Measurements from ENCODE around the gene FBXW7.
A peak's percentile ranks its signal among the peaks of the same experiment; 100 is the strongest.
"Not testable (repeated sequence)": the region's sequence is repeated elsewhere in the genome, so short reads cannot be mapped to it uniquely, and the experiment has no call there.

Gene FBXW7, protein sequence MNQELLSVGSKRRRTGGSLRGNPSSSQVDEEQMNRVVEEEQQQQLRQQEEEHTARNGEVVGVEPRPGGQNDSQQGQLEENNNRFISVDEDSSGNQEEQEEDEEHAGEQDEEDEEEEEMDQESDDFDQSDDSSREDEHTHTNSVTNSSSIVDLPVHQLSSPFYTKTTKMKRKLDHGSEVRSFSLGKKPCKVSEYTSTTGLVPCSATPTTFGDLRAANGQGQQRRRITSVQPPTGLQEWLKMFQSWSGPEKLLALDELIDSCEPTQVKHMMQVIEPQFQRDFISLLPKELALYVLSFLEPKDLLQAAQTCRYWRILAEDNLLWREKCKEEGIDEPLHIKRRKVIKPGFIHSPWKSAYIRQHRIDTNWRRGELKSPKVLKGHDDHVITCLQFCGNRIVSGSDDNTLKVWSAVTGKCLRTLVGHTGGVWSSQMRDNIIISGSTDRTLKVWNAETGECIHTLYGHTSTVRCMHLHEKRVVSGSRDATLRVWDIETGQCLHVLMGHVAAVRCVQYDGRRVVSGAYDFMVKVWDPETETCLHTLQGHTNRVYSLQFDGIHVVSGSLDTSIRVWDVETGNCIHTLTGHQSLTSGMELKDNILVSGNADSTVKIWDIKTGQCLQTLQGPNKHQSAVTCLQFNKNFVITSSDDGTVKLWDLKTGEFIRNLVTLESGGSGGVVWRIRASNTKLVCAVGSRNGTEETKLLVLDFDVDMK

DNA sequence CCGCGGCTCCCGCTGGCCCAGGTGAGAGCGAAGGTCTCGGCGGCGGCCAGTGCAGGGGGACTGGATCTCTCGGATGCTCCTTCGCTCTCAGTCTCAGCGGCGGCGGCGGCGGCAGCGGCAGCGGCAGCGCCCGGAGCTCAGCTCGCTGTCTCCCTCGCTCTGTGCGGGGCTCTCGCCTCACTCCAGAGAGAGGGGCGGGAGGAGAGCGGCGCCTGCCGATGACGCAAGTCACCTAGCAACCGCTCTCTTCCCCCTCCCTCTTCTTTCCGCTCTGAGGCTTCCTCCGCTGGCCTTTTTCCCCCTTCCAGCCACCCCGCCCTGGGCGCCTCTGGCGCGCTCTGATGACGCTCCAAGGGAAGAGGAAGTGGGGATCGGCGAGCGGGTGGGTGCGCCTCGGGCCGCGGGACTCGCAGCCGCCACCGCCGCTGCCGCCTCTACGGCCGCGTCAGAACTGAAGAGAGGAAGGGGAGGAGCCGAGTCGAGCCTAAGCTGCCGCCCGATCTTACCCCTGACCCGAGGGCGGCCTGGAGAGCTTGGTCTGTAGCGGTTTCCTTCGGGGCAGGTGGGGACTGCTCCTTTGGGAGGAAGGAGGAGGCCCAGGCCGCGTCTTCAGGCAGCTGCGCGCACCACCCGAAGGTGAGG lies at the start of gene FBXW7:
TSS of gene FBXW7 (minus strand) at position 190 of the 642 bp plus-strand sequence. CDS start 124,289 bp downstream, outside the sequence.
- peak; percentile 96 to 99 (median 98) for DNase-seq

DNA sequence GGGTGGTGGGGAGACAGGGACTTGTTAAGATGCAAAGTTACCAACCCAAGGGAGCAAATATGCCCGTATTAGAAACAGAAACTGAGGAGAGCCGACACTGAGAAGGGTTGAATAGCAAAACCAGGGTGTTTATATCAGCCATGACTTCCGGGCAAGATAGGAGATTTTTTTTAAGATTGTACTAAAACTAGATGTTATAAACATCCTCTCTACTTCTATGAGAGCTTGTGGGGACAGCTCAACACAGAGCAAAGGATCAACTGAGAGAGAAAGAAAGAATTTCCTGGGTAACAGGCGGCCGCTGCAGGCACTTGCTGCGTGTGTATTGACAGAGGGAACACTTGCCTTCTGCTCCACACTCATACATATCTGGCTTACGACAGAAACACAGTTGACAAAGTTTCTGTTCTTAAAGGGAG lies 49.1 kb upstream of the FBXW7 start:
- no peak for DNase-seq

DNA sequence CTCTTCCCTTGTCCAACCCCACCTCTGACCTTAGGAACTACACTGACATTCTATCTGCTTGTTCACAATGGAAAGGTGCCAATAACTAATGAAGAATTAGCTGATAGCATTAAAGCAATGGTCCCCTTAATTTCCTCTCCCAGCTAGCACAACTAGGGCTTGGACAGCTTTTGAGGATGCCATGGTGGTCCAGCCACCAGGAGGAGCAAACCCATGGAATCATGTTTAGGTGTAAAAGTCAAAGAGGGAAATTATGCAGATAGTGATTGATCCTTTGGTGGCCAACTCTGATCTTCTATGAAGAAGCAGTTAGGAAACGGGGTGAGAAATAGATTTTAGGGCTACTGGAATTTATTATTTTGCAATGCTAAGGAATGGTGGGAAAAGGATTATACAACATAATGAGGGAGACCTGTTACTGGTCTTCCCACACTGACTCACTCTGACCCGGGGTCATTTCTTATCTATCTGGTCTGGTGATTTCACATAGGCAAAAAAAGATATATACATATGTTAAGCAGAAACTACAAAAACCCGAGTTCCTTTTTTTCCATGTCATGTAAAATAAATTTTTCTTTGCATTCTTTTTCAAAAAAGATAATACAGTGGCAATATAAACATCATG lies 45.8 kb upstream of the FBXW7 start:
- DNase-seq: no peak

DNA sequence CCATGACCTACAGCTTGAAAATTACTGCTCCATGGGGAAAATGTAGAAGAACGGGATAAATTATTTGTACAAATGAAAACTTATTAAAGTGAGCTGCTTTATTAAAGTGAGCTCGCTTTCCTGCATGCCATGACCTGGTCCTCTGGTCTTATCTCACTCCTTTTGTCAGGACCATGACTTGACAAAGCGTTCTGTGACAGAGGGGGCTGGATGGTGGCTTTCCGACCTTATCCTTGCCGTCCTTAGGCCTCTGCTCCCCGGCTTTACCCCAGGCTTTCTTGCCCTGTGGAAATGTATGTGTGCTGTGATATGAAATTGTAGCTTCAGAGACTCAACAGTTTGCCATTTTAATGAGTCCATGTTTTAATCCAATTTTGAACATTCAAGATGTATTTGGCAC lies 44.0 kb upstream of the FBXW7 start:
- DNase-seq: no peak

DNA sequence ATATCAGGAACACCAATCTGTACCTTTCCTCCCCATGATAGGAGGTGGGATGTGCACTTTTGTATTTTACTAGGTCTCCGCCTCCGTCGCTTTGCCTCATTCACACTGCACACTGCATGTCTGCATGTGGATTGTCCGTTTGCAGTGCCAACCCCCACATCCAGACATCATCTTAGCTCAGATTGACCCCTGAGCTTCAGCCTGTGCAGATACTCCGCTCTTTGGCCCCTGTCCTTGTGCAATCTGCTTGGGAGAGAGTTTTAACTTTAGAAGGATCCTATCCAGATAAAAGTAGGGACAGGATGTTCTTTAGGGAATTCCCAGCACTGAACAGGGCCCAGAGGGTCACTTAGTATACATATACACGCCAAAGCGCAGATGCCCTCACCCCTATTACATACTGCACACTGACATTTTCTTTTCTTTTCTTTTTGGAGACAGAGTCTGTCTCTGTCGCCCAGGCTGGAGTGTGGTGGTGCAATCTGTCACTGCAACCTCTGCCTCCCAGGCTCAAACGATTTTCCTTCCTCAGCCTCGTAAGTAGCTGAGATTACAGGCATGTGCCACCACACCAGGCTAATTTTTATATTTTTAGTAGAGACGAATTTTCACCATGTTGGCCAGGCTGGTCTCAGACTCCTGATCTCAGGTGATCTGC lies 43.3 kb upstream of the FBXW7 start:
- DNase-seq: no peak

DNA sequence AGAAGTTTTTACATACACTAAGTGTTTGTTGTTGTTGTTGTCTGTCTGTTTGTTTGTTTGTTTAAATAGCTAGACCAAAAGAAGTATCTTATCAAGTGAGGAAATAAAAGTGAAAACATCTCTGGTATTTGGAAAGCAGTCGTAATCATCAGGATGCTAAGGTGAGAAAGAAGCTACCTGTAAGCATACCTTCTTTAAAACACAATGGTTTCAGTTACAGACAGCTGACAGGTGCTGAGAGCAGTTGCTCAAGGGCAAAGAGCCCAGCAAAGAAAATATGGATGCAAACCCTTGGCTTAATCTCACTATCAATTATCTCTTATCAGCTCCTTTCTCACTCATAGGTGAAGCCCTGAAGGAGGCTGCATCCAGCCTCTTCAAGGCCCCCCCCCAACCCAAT lies 42.8 kb upstream of the FBXW7 start:
- DNase-seq: no peak

DNA sequence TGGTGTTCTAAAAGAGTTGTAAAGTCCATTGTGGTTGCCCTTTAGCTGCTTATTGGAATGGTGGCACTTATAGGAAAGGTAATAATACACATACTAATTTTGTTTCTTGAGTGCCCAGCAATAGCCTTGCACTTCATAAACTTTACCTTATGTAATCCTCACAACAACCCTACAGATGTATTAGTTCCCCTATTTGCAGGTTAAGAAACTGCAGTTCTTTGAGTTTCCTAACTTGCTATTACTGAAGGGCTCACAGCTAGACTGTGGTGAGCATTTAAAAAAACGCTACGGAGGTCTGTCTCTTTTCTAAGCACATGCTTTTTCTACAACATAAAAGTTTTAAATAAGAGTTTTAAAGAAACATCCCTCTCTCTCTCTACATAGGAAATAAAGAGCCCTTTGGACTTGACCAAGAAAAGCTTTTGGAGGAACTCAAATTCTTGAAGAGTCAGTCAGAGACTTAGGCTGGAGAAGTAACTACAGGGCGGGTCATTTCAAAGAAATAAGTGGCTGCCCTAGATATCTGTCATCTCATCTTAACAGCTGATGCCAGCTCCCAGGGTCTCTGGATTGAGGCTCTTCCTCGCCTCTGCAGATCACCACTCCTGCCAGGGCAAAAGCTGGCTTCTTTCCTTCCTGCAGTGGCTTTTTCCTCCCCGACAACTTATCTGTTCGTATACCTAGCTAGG lies 42.0 kb upstream of the FBXW7 start:
- no peak for DNase-seq

DNA sequence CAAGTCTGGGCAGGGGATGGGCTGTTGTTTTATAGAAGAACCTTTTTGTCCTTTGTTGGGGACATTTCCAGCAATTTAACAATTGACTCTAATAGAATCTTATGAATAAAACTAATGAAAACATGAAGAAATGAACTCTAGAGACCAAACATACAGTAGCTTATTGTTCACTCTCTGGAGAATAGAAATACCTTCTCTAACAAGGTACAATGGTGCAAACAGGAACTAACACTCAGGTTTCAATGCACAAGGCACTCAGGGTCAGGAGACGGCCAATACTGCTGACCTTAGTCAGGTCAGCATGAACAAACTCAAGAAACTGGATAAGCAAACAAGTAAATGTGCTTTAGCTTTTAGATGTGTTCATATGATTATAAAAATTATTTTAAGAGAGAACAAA lies 39.6 kb upstream of the FBXW7 start:
- DNase-seq: no peak

DNA sequence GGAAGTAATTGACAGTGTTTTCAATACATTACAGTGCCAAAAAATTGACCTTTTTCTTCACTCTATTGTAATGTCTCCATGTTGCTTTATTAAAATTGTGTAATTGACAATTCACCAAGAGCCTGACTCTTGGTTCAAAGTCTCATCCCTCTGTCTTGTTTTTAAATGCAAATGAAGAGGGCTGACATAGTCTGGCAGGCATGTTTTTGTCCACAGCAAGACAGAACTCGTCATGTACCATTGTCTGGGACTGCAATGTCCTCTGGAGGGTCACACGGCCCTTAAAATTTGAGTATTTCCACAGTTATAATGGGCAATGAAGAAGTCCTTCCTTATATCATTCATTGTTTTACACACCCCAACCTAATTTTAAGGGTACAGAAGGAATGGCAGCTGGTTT lies 38.0 kb upstream of the FBXW7 start:
- no peak for DNase-seq

DNA sequence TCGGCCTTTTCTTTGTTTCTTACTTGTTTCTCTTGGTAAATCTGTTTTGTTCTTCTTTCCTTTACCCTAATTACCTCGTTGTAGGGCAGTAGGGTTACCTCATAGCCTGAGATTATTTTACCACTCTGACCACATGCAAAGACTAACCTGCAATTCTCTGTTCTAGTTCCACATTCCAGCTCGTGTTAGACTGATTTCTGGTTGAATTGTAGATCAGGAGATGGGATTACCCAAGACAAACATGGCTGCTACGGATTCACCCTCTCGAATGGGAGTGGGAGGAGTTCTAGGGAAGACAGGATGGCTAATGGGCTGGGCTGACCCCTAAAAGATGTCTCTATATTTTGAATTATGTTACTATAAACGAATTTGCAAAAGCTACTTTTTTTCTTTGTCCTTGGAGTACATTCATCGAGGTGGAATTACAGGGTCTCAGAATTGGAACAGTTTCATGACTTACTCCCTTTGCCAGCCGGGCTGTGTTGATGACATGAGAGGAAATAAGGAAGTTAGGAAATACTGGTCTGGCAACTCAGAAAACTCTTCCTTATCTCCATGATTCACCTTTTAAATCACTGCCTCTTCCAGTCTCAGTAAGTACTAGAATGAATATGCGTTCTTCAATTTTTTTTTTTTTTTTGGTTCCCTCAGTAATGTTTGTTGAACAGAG lies 36.7 kb upstream of the FBXW7 start:
- DNase-seq: no peak

DNA sequence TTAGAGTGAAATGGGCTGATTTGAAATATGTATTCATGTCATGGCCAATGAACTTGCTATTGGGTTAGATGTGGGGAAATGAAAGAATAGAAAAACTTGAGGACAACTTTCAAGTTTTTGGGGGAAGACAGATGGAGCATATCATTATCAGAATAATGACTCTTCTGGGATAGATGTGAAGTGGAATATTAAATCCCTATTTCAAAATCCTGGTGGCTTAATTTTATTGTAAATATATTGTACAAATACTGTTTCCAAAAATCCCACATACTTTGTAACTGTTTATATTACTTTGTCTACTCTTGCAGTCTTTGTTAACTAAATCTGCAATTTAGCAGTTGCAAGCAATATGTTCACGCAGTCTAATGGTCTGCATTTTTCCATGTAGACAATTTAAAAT lies 35.9 kb upstream of the FBXW7 start:
- DNase-seq: no peak

DNA sequence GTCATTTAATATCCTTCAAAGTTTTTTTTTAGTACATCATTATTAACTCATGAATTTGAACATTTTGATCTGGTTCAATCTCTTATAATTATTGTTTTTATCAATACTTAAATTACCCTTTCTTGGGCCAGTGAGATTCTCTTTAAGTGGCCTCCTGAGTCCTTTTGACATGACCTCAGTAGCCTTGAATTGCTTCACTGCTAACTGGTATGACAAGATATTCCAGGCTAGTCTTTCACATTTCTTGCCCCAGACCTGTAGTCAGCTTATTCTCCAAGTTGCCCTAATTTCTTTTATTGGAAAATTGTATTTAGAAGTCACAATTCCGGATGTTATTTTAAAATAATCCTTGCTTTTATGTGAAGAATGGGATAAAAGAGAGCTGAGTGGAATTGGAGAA lies 35.4 kb upstream of the FBXW7 start:
- no peak for DNase-seq

DNA sequence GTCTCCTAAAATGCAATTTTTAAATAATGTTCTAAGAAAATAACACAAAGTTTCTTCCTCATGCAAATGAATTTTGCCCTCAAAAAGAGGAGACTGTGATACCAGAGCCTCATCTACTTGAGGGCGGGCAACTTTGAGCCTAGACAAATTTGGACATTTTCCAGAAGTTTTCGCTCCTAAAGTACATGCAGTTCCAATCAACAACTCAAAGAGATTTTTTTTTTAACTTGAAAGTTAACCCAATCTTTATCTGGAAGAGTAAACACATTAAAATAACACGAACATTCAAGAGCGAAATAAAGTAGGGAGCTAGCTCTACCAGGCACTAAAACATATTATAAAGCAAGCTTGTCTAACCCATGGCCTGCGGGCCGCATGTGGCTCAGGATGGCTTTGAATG lies 29.4 kb upstream of the FBXW7 start:
- DNase-seq: no peak

DNA sequence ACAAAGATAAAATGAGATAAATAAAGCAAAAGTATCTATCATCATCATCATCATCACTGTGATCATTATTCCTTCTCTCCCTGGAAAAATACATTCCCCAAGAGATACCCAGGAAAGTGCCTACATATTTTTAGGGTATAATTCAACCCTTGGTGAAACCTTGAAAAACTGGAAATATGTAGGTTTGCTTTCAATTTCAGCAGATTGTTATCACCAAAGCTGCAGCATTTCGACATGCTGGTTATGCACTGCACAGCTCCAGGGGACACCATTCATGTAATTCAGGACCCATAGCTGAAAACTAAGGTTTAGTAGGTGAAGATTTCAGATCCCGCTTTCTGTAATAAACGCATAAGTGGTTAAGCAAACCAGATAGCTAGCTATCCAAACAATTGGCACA lies 28.4 kb upstream of the FBXW7 start:
- no peak for DNase-seq

DNA sequence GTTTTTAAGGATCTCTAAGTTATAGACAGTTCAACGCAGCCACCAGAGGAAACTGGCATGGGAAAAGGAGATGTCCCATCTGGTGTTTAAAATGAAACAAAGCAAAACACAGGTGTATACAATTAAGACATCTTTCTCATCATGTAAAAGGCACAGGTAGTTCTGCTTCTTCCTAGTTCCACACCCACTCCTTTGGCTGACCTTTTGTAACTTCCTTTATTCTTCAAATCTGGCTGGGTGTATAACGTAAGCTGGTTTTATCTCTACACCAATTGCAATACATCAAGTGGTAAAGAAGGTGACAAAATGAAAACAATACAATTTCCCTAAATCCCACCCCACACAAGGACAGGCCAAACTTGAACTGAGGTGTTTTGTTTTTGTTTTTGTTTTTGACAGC lies 27.3 kb upstream of the FBXW7 start:
- DNase-seq: no peak

DNA sequence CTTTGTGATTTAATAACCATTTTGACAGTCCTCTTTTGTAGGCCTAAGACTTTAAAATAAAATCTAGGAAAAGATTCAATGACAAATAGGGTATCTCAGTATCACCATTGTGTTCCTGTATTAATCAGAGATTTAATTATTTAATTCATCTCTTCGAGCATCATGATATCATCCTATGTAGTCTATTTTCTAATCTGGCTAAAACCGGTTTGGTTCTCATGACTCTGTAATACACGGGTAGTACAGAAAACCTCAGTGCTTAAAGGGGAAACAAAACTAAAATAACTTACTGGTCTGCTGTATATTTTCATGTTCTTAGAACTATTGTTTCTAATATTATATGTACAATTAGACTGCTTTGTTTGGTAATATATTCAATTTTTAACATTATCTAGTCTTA lies 23.7 kb upstream of the FBXW7 start:
- DNase-seq: no peak

DNA sequence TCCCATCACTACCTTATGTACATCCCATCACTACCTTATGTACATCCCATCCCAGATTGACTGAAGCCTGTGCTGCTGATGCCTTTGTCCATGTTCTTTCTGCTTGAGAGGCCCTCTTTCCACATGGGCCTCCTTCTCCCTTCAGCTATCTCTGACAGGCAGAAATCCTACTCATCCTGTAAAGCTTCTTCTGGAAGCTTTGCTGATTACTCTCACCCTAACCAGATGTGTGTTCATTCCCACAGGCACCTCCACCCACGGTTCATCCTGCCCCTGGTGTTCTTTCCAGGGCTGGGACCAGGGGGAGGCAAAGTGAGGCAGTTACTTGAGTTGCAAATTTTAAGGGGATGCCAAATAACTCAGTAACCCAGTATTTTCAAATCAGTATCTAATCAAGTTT lies 22.5 kb upstream of the FBXW7 start:
- DNase-seq: no peak

DNA sequence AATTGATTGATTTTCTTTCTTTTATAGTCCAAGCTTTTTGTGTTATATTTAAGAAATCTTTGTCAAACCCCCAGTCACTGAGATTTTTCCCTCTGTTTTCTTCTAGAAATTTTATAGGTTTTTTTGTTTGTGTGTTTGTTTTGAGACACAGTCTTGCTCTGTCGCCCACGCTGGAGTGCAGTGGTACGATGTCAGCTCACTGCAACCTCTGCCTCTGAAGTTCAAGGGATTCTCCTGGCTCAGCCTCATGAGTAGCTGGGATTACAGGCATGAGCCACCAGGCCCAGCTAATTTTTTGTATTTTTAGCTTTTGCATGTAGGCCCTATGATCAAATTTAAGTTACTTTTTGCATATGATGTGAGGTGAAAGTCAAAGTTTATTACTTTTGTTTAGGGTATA lies 20.9 kb upstream of the FBXW7 start:
- DNase-seq: no peak

DNA sequence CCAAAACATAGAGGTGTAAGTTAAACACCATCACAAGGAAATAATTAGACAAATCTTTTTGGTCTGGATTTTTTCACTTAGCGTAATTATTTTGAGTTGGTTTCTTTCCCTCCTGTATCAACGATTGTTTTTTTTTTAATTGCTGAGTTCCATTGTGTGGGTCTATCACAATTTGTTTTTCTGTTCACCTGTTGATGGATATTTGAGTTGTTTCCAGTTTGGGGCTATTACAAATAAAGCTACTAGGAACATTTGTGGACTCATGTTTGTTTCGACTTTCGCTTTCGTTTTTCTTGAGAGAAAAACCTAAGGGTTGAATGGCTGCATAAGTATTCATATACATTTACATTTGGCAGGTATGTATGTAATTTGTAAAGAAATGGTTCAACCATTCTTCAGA lies 20.4 kb upstream of the FBXW7 start:
- DNase-seq: no peak

DNA sequence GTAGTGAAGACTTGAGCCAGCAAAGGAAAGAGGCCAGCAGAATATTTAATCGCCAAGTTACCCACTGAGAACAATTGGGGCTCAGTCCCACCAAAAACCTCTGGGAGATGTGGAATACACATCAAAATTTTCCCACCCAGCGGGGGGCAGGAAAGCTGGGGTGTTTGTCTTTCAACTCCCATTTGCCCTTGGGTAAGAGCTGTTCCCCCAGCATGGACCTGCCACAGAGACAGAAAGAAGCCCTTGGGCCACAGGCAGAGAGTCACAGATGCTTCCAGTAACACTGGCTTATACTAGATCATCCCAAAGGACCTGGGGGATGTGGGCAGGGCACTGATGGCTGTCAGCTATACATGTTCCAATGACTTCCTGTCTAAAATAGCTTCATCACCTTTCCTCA lies 18.9 kb upstream of the FBXW7 start:
- no peak for DNase-seq

DNA sequence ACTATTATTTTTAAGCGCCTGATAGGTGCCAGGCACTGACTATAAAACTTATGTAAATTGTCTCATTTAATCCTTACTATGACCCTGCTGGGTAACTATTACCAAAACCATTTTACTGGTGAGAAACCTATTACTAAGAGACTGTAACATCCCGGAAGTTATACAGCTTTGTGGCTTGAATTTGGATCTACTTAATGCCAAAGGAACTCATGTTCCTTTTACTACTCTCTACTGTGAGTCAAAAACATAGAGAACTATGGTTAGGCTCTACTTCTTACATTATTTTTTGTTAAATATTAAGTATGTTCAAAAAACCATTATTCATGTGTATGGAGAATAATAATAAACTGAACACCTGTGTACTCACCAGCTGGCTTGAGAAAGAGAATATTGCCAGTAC lies 14.8 kb upstream of the FBXW7 start:
- DNase-seq: not testable (repeated sequence)

DNA sequence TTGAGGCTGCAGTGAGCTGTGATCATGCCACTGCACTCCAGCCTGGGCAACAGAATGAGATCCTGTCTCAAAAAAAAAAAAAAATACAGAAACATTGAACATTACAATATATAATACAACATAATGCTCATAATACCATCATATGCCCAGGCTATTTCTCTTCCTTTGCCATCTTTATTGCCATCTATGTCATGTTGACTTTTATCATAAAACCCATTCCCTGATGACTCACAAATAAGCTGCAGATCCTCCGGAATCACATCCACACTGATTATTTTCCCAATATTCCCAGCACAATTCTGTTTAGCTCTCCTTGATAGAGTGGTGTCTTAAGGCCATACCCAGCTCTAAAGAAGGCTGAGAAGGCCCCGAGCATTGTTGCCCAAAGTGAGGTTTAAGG lies 9.2 kb upstream of the FBXW7 start:
- no peak for DNase-seq

Measured in activated naive CD4-positive, alpha-beta T cell (primary cell).